Heart right ventricle (tissue), 16 donors: ENCODE measurements around the gene RTL10. TPM values are rescaled to one million over a fixed set of nuclear protein-coding genes. Genes with fewer than 3 reads are reported as not detected.

Source experiments
- ATAC-seq, 8 donors: fragments of 200-7000 bp; cut with Tn5 transposase; one replicate each; pipeline ENCODE4 v1.9.1; 2020; ENCODE audit warnings: mild to moderate bottlenecking in 8 of 8, moderate library complexity in 8 of 8, moderate number of reproducible peaks in 1 of 8
- DNase-seq, 2 donors: peaks; one replicate each; pipeline ENCODE4 v3.0.0-alpha.2; 2020
- H3K27ac ChIP-seq, 10 donors: fragments of 200-600 bp; sonication (generic) in 2 of 10; one replicate each; pipeline versions ENCODE4 v1.5.0 to v1.8.0; 2020 to 2022; ENCODE audit warnings: mild to moderate bottlenecking in 3 of 10
- H3K27me3 ChIP-seq, 7 donors: fragments of 200-600 bp; one replicate each; pipeline ENCODE4 v1.8.0; 2021 to 2022; ENCODE audit warnings: mild to moderate bottlenecking in 2 of 7
- H3K36me3 ChIP-seq, 9 donors: fragments of 200-600 bp; sonication (generic) in 1 of 9; one replicate each; pipeline versions ENCODE4 v1.5.0 to v1.8.0; 2020 to 2022; ENCODE audit warnings: mild to moderate bottlenecking in 2 of 9
- H3K4me1 ChIP-seq, 9 donors: fragments of 200-600 bp; sonication (generic) in 1 of 9; one replicate each; pipeline versions ENCODE4 v1.5.0 to v1.8.0; 2020 to 2022; ENCODE audit warnings: mild to moderate bottlenecking in 4 of 9
- H3K4me3 ChIP-seq, 10 donors: fragments of 200-600 bp; sonication (generic) in 2 of 10; one replicate each; pipeline versions ENCODE4 v1.5.0 to v1.8.0; 2020 to 2022; ENCODE audit warnings: mild to moderate bottlenecking in 7 of 10, moderate library complexity in 2 of 10
- H3K9me3 ChIP-seq, 11 donors: fragments of 200-600 bp in 10 of 11; sonication (generic) in 2 of 11; one replicate each; pipeline versions ENCODE4 v1.5.0 to v1.8.0; 2013 to 2022; ENCODE audit warnings: mild to moderate bottlenecking in 2 of 11, control low read depth in 1 of 11, moderate library complexity in 1 of 11
- CTCF ChIP-seq, 9 donors: fragments of 200-600 bp; sonication (generic) in 2 of 9; IDR thresholded peaks; one replicate each; pipeline versions ENCODE4 v1.5.0 to v1.8.0; 2021 to 2022; ENCODE audit warnings: antibody characterized with exemption in 9 of 9, mild to moderate bottlenecking in 5 of 9, moderate library complexity in 1 of 9
- WGBS, 2 donors: extraction: QIAGEN DNeasy Blood & Tissue Kit; methylation state at CpG; one replicate each; pipeline ENCODE4 v1.1.7; 2013; ENCODE audit warnings: inconsistent platforms in 1 of 2; 5-methylcytosine and 5-hydroxymethylcytosine counted together
- intact Hi-C, 10 donors: fragments of 100-400 bp; cut with DNase I; formaldehyde crosslinking; loops; one replicate each; pipeline versions ENCODE4 v1.11.1 to v1.14.2; 2022
- polyA plus RNA-seq, 2 donors: library from polyadenylated mRNA; stranded (reverse); fragments of 200-250 nt; gene quantifications; one replicate each; pipeline ENCODE4 v1.2.3, GENCODE V29; 2013
- total RNA-seq, 10 donors: library from RNA; stranded (reverse); fragmentation: NEBNext Ultra II Directional in 3 of 10; extraction: Animal tissue kit (Norgen Biotek cat#: 25700) in 3 of 10; gene quantifications; one replicate each; pipeline versions ENCODE4 v1.2.1 to v1.2.4, GENCODE V29; 2021 to 2023
- donor health status: Arrhythmogenic right ventricular cardiomyopathy.
- donor health status: ischemic (EF 13 %, LVEDD 7.1; RV severe dilation, severe dysfunction).
- donor health status: healthy with polysubstance abuse.
- donor health status: DM: no; HTN: yes; CAD: no.
- donor health status: DM: no; HTN: no; CAD: no.
- donor health status: ischemic (EF 25% LVEDD 6.9; RV normal size, moderate dysfunction).
- donor health status: ischemic (EF 25% LVEDD 5.7; RV mildly dilated, moderate dysfunction).
- donor health status: healthy.
- donor health status: DM: yes; HTN: yes; CAD: no.
- donor health status: Ischemic cardiomyopathy.
- donor health status: ischemic (EF 35%, LVEDD 5.7; RV mildly dilated, moderate dysfunction).
- donor health status: nonischemic (EF 11% LVEDD 7.7; RV severe dilation, severe dysfunction).
- donor health status: DM: yes; HTN: yes; CAD: no.
- donor health status: PGD.
- donor health status: ischemic (EF 29% LVEDD 5.4; RV normal size, mild dysfunction).
- donor health status: nonischemic (EF 23%, LVEDD 6.1; RV moderate dilation, normal function).

The RTL10 gene
- total and polyA plus RNA-seq, 12 donors: 4.0 to 12.0 (median 7.1) TPM

GRCh38 chr22:19865141-19865829 lies 10.6 kb upstream of the RTL10 start:
- WGBS, 2 donors: 76 to 82% methylated on average over 12 of the region's 12 CpGs
- ATAC-seq: no peak
- no peaks in the 10 kb centered on the region for H3K4me1 ChIP-seq

GRCh38 chr22:19864538-19865106 lies 9.9 kb upstream of the RTL10 start:
- ATAC-seq: no peak
- Histone ChIP-seq H3K4me3 (no peak overlapping the region), H3K9me3 (no peaks in the 10 kb centered on the region), H3K27me3 (no peaks in the 10 kb centered on the region), H3K36me3 (no peaks in the 10 kb centered on the region), H3K27ac (no peak overlapping the region), H3K4me1 (no peaks in the 10 kb centered on the region)
- no peak for TF ChIP-seq CTCF (IDR thresholded peaks at IDR 0.05)
- intact Hi-C loops: loop anchor here in 2 of 10 donors (2.0 to 5.0 kb wide), 2 partner anchors 43 to 66 kb away; no protein-coding TSS in a partner anchor
- no peak for DNase-seq
- WGBS, 2 donors: 88 to 90% methylated on average over 5 of the region's 5 CpGs

More at GRCh38 chr22:19865141-19865829, 10.6 kb upstream of the RTL10 start:
- Histone ChIP-seq H3K36me3 (no peaks in the 10 kb centered on the region), H3K27me3 (no peaks in the 10 kb centered on the region), H3K4me3 (no peak overlapping the region), H3K27ac (no peak overlapping the region), H3K9me3 (no peaks in the 10 kb centered on the region)
- DNase-seq: no peak
- TF ChIP-seq CTCF (IDR thresholded peaks at IDR 0.05): no peak
- intact Hi-C loops: loop anchor here in 2 of 10 donors (2.0 to 5.0 kb wide), 2 partner anchors 42 to 66 kb away; no protein-coding TSS in a partner anchor

- no peak for TF ChIP-seq CTCF (IDR thresholded peaks at IDR 0.05)
- 89 to 90% methylated on average over 5 of the region's 5 CpGs for WGBS, 2 donors
- ATAC-seq (no peak), DNase-seq (no peak)
- no peaks in the 10 kb centered on the region for H3K36me3 ChIP-seq
- intact Hi-C loops: no loop called here
- no peaks in the 10 kb centered on the region for H3K27me3 ChIP-seq
- H3K9me3 ChIP-seq: no peaks in the 10 kb centered on the region
- H3K4me3 ChIP-seq: no peak overlapping the region
- H3K4me1 ChIP-seq: no peaks in the 10 kb centered on the region
- no peak overlapping the region for H3K27ac ChIP-seq
Observed at GRCh38 chr22:19863571-19863970, 8.9 kb upstream of the RTL10 start.

GRCh38 chr22:19862619-19863246 lies 8.1 kb upstream of the RTL10 start:
- Histone ChIP-seq H3K27me3 (no peaks in the 10 kb centered on the region), H3K27ac (no peak overlapping the region), H3K36me3 (no peaks in the 10 kb centered on the region), H3K4me1 (no peaks in the 10 kb centered on the region), H3K9me3 (no peaks in the 10 kb centered on the region), H3K4me3 (no peak overlapping the region)
- 95 to 96% methylated on average over 13 of the region's 13 CpGs for WGBS, 2 donors
- DNase-seq: no peak
- intact Hi-C loops: no loop called here
- no peak for TF ChIP-seq CTCF (IDR thresholded peaks at IDR 0.05)
- no peak for ATAC-seq
